Psoas muscle (tissue), 8 donors: ENCODE data around the gene HK3. TPM values are rescaled to one million over a fixed set of nuclear protein-coding genes. Genes with fewer than 3 reads are reported as not detected.

Experiments
- ATAC-seq, 4 donors: fragments of 200-7000 bp; cut with Tn5 transposase; one replicate each; pipeline ENCODE4 v1.9.1; 2020; ENCODE audit warnings: moderate library complexity in 3 of 4, mild to moderate bottlenecking in 2 of 4
- DNase-seq, 2 donors: peaks; one replicate each; pipeline ENCODE4 v3.0.0-alpha.2; 2020
- H3K27ac ChIP-seq: fragments of 200-600 bp; one replicate; pipeline ENCODE4 v1.8.0; 2022
- H3K27me3 ChIP-seq, 3 donors: fragments of 200-600 bp in 1 of 3; one replicate each; pipeline versions ENCODE4 v1.6.1 to v1.8.0; 2013 to 2022; ENCODE audit warnings: low read length in 2 of 3, mild to moderate bottlenecking in 2 of 3, moderate library complexity in 1 of 3; ENCODE audit not compliant: insufficient read depth in 3 of 3
- H3K36me3 ChIP-seq, 2 donors: fragments of 200-600 bp in 1 of 2; one replicate each; pipeline versions ENCODE4 v1.6.1 to v1.8.0; 2013 to 2022; ENCODE audit warnings: low read depth in 1 of 2, mild to moderate bottlenecking in 1 of 2, moderate library complexity in 1 of 2; ENCODE audit not compliant: insufficient read depth in 1 of 2
- H3K4me1 ChIP-seq: fragments of 200-600 bp; one replicate; pipeline ENCODE4 v1.8.0; 2022
- H3K4me3 ChIP-seq: fragments of 200-600 bp; one replicate; pipeline ENCODE4 v1.8.0; 2022; ENCODE audit warnings: mild to moderate bottlenecking
- H3K9me3 ChIP-seq: fragments of 200-600 bp; one replicate; pipeline ENCODE4 v1.8.0; 2022
- WGBS, 3 donors: extraction: QIAGEN DNeasy Blood & Tissue Kit; methylation state at CpG; one replicate each; pipeline versions ENCODE4 v1.1.6 to v1.1.7; 2013; 5-methylcytosine and 5-hydroxymethylcytosine counted together
- intact Hi-C, 2 donors: fragments of 100-400 bp; cut with DNase I; formaldehyde crosslinking; loops; one replicate each; pipeline versions ENCODE4 v1.11.0 to v1.14.2; 2022
- polyA plus RNA-seq, 3 donors: library from polyadenylated mRNA; stranded (reverse); fragments of 200-250 nt; gene quantifications; one replicate each; pipeline ENCODE4 v1.2.3, GENCODE V29; 2013
- total RNA-seq, 4 donors: library from RNA; stranded (reverse); fragmentation: NEBNext Ultra II Directional in 2 of 4; extraction: Animal tissue kit (Norgen Biotek cat#: 25700) in 2 of 4; gene quantifications; one replicate each; pipeline versions ENCODE4 v1.2.1 to v1.2.4, GENCODE V29; 2021 to 2023
- TF ChIP-seq, protein P1 (sequence below): fragments of 200-600 bp; IDR thresholded peaks from one replicate; pipeline ENCODE4 v1.8.0; 2022; ENCODE audit warnings: antibody characterized with exemption
- donor health status: healthy with polysubstance abuse.
- donor health status: DM: no; HTN: no; CAD: no; lungs with moderate emphysema.
- donor health status: Bipolar disorder and iron deficiency.
- donor health status: healthy.
- donor health status: DM: yes; HTN: yes; CAD: no.
- donor health status: DM: no; HTN: no; CAD: no.
- donor health status: DM: no; HTN: no; CAD: no.
- donor health status: DM: yes; HTN: yes; CAD: no.

Gene HK3
- total and polyA plus RNA-seq, 7 donors: 1.6 to 3.1 (median 2.4) TPM

GRCh38 chr5:176902102-176902814, 3.1 kb upstream of the HK3 start:
- TF ChIP-seq, protein P1, sequence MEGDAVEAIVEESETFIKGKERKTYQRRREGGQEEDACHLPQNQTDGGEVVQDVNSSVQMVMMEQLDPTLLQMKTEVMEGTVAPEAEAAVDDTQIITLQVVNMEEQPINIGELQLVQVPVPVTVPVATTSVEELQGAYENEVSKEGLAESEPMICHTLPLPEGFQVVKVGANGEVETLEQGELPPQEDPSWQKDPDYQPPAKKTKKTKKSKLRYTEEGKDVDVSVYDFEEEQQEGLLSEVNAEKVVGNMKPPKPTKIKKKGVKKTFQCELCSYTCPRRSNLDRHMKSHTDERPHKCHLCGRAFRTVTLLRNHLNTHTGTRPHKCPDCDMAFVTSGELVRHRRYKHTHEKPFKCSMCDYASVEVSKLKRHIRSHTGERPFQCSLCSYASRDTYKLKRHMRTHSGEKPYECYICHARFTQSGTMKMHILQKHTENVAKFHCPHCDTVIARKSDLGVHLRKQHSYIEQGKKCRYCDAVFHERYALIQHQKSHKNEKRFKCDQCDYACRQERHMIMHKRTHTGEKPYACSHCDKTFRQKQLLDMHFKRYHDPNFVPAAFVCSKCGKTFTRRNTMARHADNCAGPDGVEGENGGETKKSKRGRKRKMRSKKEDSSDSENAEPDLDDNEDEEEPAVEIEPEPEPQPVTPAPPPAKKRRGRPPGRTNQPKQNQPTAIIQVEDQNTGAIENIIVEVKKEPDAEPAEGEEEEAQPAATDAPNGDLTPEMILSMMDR: no peak
- H3K36me3 ChIP-seq: peaks cover 16 to 52% of the 10 kb centered on the region in 2 donors
- H3K4me1 ChIP-seq: peaks cover 3% of the 10 kb centered on the region
- 89 to 94% (median 92%) methylated on average over 6 of the region's 6 CpGs for WGBS, 3 donors
- H3K4me3 ChIP-seq: no peak overlapping the region
- ATAC-seq (no peak), DNase-seq (no peak)
- no peaks in the 10 kb centered on the region for H3K27me3 ChIP-seq
- no peak overlapping the region for H3K27ac ChIP-seq
- intact Hi-C loops: loop anchor here in 1 of 2 donors (5.0 kb wide), 1 partner anchor 40 kb away; no protein-coding TSS in a partner anchor
- no peaks in the 10 kb centered on the region for H3K9me3 ChIP-seq

- no peak for ATAC-seq
- 77 to 83% (median 83%) methylated on average over 12 of the region's 12 CpGs for WGBS, 3 donors
Observed at GRCh38 chr5:176901260-176902101, 2.3 kb upstream of the HK3 start.

GRCh38 chr5:176900780-176901204, 1.6 kb upstream of the HK3 start:
- no peaks in the 10 kb centered on the region for H3K27me3 ChIP-seq
- intact Hi-C loops: loop anchor here in 1 of 2 donors (5.0 kb wide), 1 partner anchor 42 kb away; no protein-coding TSS in a partner anchor
- no peak overlapping the region for H3K4me3 ChIP-seq
- no peaks in the 10 kb centered on the region for H3K9me3 ChIP-seq
- DNase-seq (no peak), ATAC-seq (no peak)
- TF ChIP-seq, protein P1: no peak
- H3K27ac ChIP-seq: no peak overlapping the region
- H3K4me1 ChIP-seq: peaks cover 3% of the 10 kb centered on the region
- peaks cover 12 to 38% of the 10 kb centered on the region in 2 donors for H3K36me3 ChIP-seq
- WGBS, 3 donors: 35 to 42% (median 38%) methylated on average over 7 of the region's 7 CpGs

More at GRCh38 chr5:176901260-176902101, 2.3 kb upstream of the HK3 start:
- intact Hi-C loops: loop anchor here in 1 of 2 donors (5.0 kb wide), 1 partner anchor 41 kb away; no protein-coding TSS in a partner anchor
- TF ChIP-seq, protein P1: no peak
- H3K9me3 ChIP-seq: no peaks in the 10 kb centered on the region
- H3K27ac ChIP-seq: no peak overlapping the region
- H3K4me3 ChIP-seq: no peak overlapping the region
- peaks cover 16 to 44% of the 10 kb centered on the region in 2 donors for H3K36me3 ChIP-seq
- peaks cover 3% of the 10 kb centered on the region for H3K4me1 ChIP-seq
- DNase-seq: no peak
- H3K27me3 ChIP-seq: no peaks in the 10 kb centered on the region

DNA sequence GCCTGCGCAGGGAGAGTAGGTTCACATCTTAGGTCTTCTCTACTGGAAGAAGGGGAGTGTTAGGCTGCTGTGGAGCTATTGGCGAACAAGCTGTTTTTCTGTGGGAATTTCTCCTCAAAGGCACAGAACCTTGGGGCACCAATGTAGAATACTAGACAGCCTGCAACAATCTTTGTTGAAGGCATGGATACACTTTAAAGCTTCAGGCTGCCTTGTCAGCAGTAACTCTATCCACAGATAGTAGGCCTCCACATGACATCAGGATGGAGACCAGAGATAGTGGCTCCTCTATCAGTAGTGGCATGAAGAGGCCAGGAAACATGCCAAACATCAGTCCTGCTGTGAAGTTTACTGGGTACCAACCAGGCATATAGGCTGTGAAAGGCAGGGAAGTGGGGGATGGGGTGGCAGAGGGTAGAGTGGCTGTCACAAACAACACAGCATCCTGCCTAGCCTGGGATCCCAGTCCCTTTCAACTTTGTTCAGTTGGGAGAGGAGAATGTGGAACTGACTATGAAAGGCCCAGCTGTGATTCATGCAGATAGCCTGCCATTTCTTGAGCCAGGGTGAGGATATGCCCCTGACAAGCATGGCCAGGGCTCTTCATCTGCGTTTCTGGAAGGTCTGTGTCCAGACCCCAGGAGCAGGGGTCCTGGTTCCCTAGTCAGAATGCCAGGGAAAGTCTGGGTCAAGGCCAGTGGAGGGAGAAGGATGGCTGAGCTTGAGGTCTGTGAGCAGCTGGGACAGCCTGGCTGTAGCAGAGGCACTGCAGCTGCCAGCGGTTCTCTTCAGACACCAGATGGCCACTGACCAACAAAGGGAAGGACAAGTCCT, 1.0 kb upstream of the HK3 start:
- no peak for DNase-seq
- WGBS, 3 donors: 63 to 68% (median 66%) methylated on average over 4 of the region's 4 CpGs
- Histone ChIP-seq H3K4me1 (peaks cover 3% of the 10 kb centered on the region), H3K9me3 (no peaks in the 10 kb centered on the region), H3K27ac (no peak overlapping the region), H3K4me3 (no peak overlapping the region), H3K36me3 (peaks cover 7 to 31% of the 10 kb centered on the region in 2 donors), H3K27me3 (no peaks in the 10 kb centered on the region)
- TF ChIP-seq, protein P1: no peak
- intact Hi-C loops: loop anchor here in 1 of 2 donors (5.0 kb wide), 1 partner anchor 42 kb away; no protein-coding TSS in a partner anchor
- ATAC-seq: peak; percentile 36 to 49 (median 40)
